Subcutaneous adipose tissue (tissue), 4 donors: ENCODE results near the gene SPINDOC. TPM values are rescaled to one million over a fixed set of nuclear protein-coding genes. Genes with fewer than 3 reads are reported as not detected.

Experiments
- CTCF ChIP-seq: fragments of 450-650 bp; IDR thresholded peaks from one replicate; pipeline ENCODE4 v1.5.1; 2016; ENCODE audit warnings: low read depth, mild to moderate bottlenecking, control low read depth, antibody characterized with exemption, moderate library complexity
- total RNA-seq, 4 donors: library from RNA; depleted of rRNA; stranded (reverse); fragments of >200 nt; gene quantifications; one replicate each; pipeline ENCODE4 v1.1.0, GENCODE V29; 2016

Gene SPINDOC
- total RNA-seq, 4 donors from 2014 or later = 4.6 to 7.3 (median 5.0) TPM

GRCh38 chr11:63843041-63843440 lies 29.8 kb downstream of the SPINDOC start:
- no peak for TF ChIP-seq CTCF

- no peak for TF ChIP-seq CTCF
Observed at GRCh38 chr11:63844836-63845235, 31.6 kb downstream of the SPINDOC start.

- no peak for TF ChIP-seq CTCF
Observed at GRCh38 chr11:63845303-63845702, 32.0 kb downstream of the SPINDOC start.

GRCh38 chr11:63845911-63846310 lies 32.7 kb downstream of the SPINDOC start:
- TF ChIP-seq CTCF = no peak

- no peak for TF ChIP-seq CTCF
Observed at GRCh38 chr11:63846897-63847296, 33.6 kb downstream of the SPINDOC start.

- TF ChIP-seq CTCF = no peak
Observed at GRCh38 chr11:63847363-63847762, 34.1 kb downstream of the SPINDOC start.

GRCh38 chr11:63849691-63850090 lies 36.4 kb downstream of the SPINDOC start:
- TF ChIP-seq CTCF = no peak
